HCT116 (cell line): Measurements from ENCODE around the gene RCOR1. TPM values are rescaled to one million over a fixed set of nuclear protein-coding genes. Genes with fewer than 3 reads are reported as not detected.

Experiments
- ATAC-seq: fragments of 200-7000 bp; cut with Tn5 transposase; 2 replicates; pipeline ENCODE4 v1.9.1; 2020; ENCODE audit warnings: mild to moderate bottlenecking, moderate library complexity
- BruUV-seq: library from RNA; stranded (reverse); fragments of 400-500 nt; replicated peaks from 2 replicates; lab custom pipeline; 2021; lab: Mats Ljungman, UMichigan
- CTCF ChIA-PET: fragments of 300-600 bp; sonication (Branson Sonifier 250); formaldehyde crosslinking; loops from one replicate; lab custom pipeline; 2021; ENCODE audit warnings: antibody characterized with exemption; lab: Charles Lee
- POLR2A ChIA-PET: fragments of 300-600, 350-600 bp; sonication (Branson Sonifier 250); formaldehyde crosslinking; loops from one replicate; lab custom pipeline; 2021; ENCODE audit warnings: antibody characterized with exemption; lab: Charles Lee
- RAD21 ChIA-PET, 2 experiments: fragments of 300-600 bp; sonication (Branson Sonifier 250); formaldehyde crosslinking; loops; one replicate each; lab custom pipeline; 2023; ENCODE audit warnings: low total read pairs in 2 of 2; ENCODE audit not compliant: uncharacterized antibody in 2 of 2, unreplicated experiment in 2 of 2, low non-redundant PET in 1 of 2; lab: Charles Lee
- DNase-seq: peaks from one replicate; pipeline ENCODE4 v3.0.0-alpha.2; 2010; ENCODE audit warnings: low read depth, low spot score
- H2AFZ ChIP-seq: fragments of 200-600 bp; shearing (Covaris generic), sonication (generic); 2 replicates; pipeline ENCODE4 v1.6.1; 2017; ENCODE audit warnings: low read depth, mixed run types, mixed read lengths, antibody characterized with exemption, low read length; ENCODE audit not compliant: poor library complexity, severe bottlenecking
- H3K27ac ChIP-seq: 2 replicates; pipeline ENCODE4 v1.5.1; 2012; ENCODE audit warnings: low read depth, low read length
- H3K27me3 ChIP-seq: fragments of 200-600 bp; sonication (generic); 2 replicates; pipeline ENCODE4 v1.6.1; 2016; ENCODE audit warnings: mixed run types, low read length, mixed read lengths; ENCODE audit not compliant: insufficient read depth
- H3K36me3 ChIP-seq, 2 experiments: fragments of 200-500 bp in 1 of 2; fragments of 200-600 bp in 1 of 2; sonication (Bioruptor generic) in 1 of 2; sonication (generic) in 1 of 2; 2 replicates each; pipeline versions ENCODE4 v1.5.1 to v1.6.1; 2014 to 2016; ENCODE audit warnings: low read length in 2 of 2, inconsistent platforms in 1 of 2, mixed read lengths in 1 of 2, mixed run types in 1 of 2; ENCODE audit not compliant: insufficient read depth in 2 of 2, control insufficient read depth in 1 of 2
- H3K4me1 ChIP-seq, 2 experiments: fragments of 200-600 bp in 1 of 2; sonication (generic) in 1 of 2; 2 replicates each; pipeline versions ENCODE4 v1.5.1 to v1.6.1; 2012 to 2017; ENCODE audit warnings: low read length in 2 of 2, inconsistent platforms in 1 of 2, mild to moderate bottlenecking in 1 of 2, mixed read lengths in 1 of 2, mixed run types in 1 of 2, moderate library complexity in 1 of 2; ENCODE audit not compliant: insufficient read depth in 2 of 2, control insufficient read depth in 1 of 2
- H3K4me2 ChIP-seq: fragments of 200-600 bp; sonication (generic); 2 replicates; pipeline ENCODE4 v1.6.1; 2017; ENCODE audit warnings: mixed run types, low read length, mixed read lengths
- H3K4me3 ChIP-seq, 2 experiments: fragments of 200-600 bp in 1 of 2; sonication (generic) in 1 of 2; replicated peaks in 1 of 2; 2 replicates each; pipeline ENCODE4 v1.5.1; 2011 to 2016; ENCODE audit warnings: low read length in 2 of 2, control low read depth in 1 of 2, low read depth in 1 of 2, mild to moderate bottlenecking in 1 of 2, mixed read lengths in 1 of 2, mixed run types in 1 of 2
- H3K79me2 ChIP-seq: fragments of 200-600 bp; sonication (generic); 2 replicates; pipeline ENCODE4 v1.6.1; 2017; ENCODE audit warnings: mild to moderate bottlenecking, mixed run types, low read length, moderate library complexity, mixed read lengths; ENCODE audit not compliant: insufficient read depth
- H3K9ac ChIP-seq: fragments of 200-600 bp; sonication (generic); 2 replicates; pipeline ENCODE4 v1.6.1; 2016; ENCODE audit warnings: low read length, mixed read lengths
- H3K9me2 ChIP-seq: fragments of 200-600 bp; sonication (generic), shearing (Covaris generic); 2 replicates; pipeline ENCODE4 v1.6.1; 2017; ENCODE audit warnings: mixed run types, mild to moderate bottlenecking, moderate library complexity; ENCODE audit not compliant: insufficient read depth
- H3K9me3 ChIP-seq, 2 experiments: fragments of 200-500 bp in 1 of 2; fragments of 200-600 bp in 1 of 2; sonication (Bioruptor generic) in 1 of 2; sonication (generic) in 1 of 2; 2 replicates each; pipeline ENCODE4 v1.6.1; 2014 to 2017; ENCODE audit warnings: low read length in 2 of 2, mixed read lengths in 2 of 2, inconsistent platforms in 1 of 2, low read depth in 1 of 2, mild to moderate bottlenecking in 1 of 2, mixed run types in 1 of 2, moderate library complexity in 1 of 2; ENCODE audit not compliant: control insufficient read depth in 1 of 2, insufficient read depth in 1 of 2
- H4K20me1 ChIP-seq: fragments of 200-600 bp; sonication (generic), shearing (Covaris generic); 2 replicates; pipeline ENCODE4 v1.6.1; 2017; ENCODE audit warnings: mixed run types, mild to moderate bottlenecking, moderate library complexity; ENCODE audit not compliant: insufficient read depth
- ATF3 ChIP-seq: IDR thresholded peaks from 2 replicates; pipeline ENCODE4 v1.6.1; 2012
- CBX3 ChIP-seq: IDR thresholded peaks from 2 replicates; pipeline ENCODE4 v1.6.1; 2012; ENCODE audit warnings: low read depth
- CEBPB ChIP-seq: IDR thresholded peaks from 2 replicates; pipeline ENCODE4 v1.6.1; 2012; ENCODE audit warnings: low read depth
- EGR1 ChIP-seq: IDR thresholded peaks from 2 replicates; pipeline ENCODE4 v1.6.1; 2012; ENCODE audit warnings: low read depth
- ELF1 ChIP-seq: IDR thresholded peaks from 2 replicates; pipeline ENCODE4 v1.6.1; 2012; ENCODE audit warnings: low read depth, borderline replicate concordance
- EZH2phosphoT487 ChIP-seq: fragments of 200-600 bp; IDR thresholded peaks from 2 replicates; pipeline ENCODE4 v1.6.1; 2018; ENCODE audit warnings: antibody characterized with exemption, borderline replicate concordance
- FOSL1 ChIP-seq: IDR thresholded peaks from 2 replicates; pipeline ENCODE4 v1.6.1; 2012; ENCODE audit warnings: low read depth
- JUND ChIP-seq: IDR thresholded peaks from 2 replicates; pipeline ENCODE4 v1.6.1; 2012
- POLR2A ChIP-seq: IDR thresholded peaks from 2 replicates; pipeline ENCODE4 v1.7.0; 2011; ENCODE audit warnings: borderline replicate concordance; ENCODE audit not compliant: insufficient read depth, insufficient read length; ENCODE audit errors: extremely low read depth
- POLR2AphosphoS5 ChIP-seq: IDR thresholded peaks from 2 replicates; pipeline ENCODE4 v1.6.1; 2011; ENCODE audit warnings: mild to moderate bottlenecking, low read depth, low read length, moderate library complexity
- RAD21 ChIP-seq: IDR thresholded peaks from 2 replicates; pipeline ENCODE4 v1.6.1; 2012; ENCODE audit warnings: low read depth, mild to moderate bottlenecking
- SIN3A ChIP-seq: IDR thresholded peaks from 2 replicates; pipeline ENCODE4 v1.6.1; 2012; ENCODE audit warnings: low read depth
- SP1 ChIP-seq: IDR thresholded peaks from 2 replicates; pipeline ENCODE4 v1.6.1; 2012; ENCODE audit warnings: low read depth
- SRF ChIP-seq: IDR thresholded peaks from 2 replicates; pipeline ENCODE4 v1.6.1; 2012; ENCODE audit warnings: low read depth
- YY1 ChIP-seq: IDR thresholded peaks from 2 replicates; pipeline ENCODE4 v1.6.1; 2011; ENCODE audit warnings: low read length, low read depth, moderate library complexity, mild to moderate bottlenecking; ENCODE audit not compliant: insufficient replicate concordance; ENCODE audit errors: extremely low read depth
- ZFX ChIP-seq: fragments of 450-650 bp; IDR thresholded peaks from 2 replicates; pipeline ENCODE4 v1.6.1; 2017
- intact Hi-C: fragments of 100-400 bp; cut with micrococcal nuclease; formaldehyde crosslinking; loops from 2 replicates; pipeline ENCODE4 v1.10.0; 2022
- total RNA-seq: library from RNA; stranded (reverse); gene quantifications from one replicate; pipeline ENCODE4 v1.2.1, GENCODE V29; 2021; ENCODE audit not compliant: unreplicated experiment

RCOR1 gene
- total RNA-seq, 1 experiment from 2014 or later, result 30.7 TPM

GRCh38 chr14:102729268-102729667 lies 136.8 kb downstream of the RCOR1 start:
- H3K36me3 ChIP-seq, result peaks cover 13 to 23% of the 10 kb centered on the region in 2 experiments; a peak in 3 of 4 replicates
- RAD21 ChIA-PET, result no interaction called here
- no peaks in the 10 kb centered on the region for H3K9me2 ChIP-seq
- H3K9ac ChIP-seq, result no peak overlapping the region
- no peak for DNase-seq
- H3K4me3 ChIP-seq, result no peak overlapping the region
- intact Hi-C loops, result no loop called here
- H3K79me2 ChIP-seq, result 0 out of 2 replicates have a peak, but pooled peaks cover 3% of the 10 kb centered on the region
- no peak overlapping the region for H3K4me2 ChIP-seq
- no peaks in the 10 kb centered on the region for H3K27me3 ChIP-seq
- no peaks in the 10 kb centered on the region for H4K20me1 ChIP-seq
- no peak for ATAC-seq
- no peak overlapping the region for H3K27ac ChIP-seq
- CTCF ChIA-PET, result interaction anchor here (1.2 kb wide), 1 partner anchor 35 kb away, joined by 4 read pairs; no protein-coding TSS in a partner anchor
- no peak for TF ChIP-seq ELF1
- no peak for TF ChIP-seq RAD21
- TF ChIP-seq POLR2AphosphoS5, result no peak
- TF ChIP-seq SRF, result no peak
- no peak for TF ChIP-seq FOSL1
- no peak for TF ChIP-seq EGR1
- TF ChIP-seq JUND, result no peak
- TF ChIP-seq CBX3, result no peak
- TF ChIP-seq YY1, result no peak
- TF ChIP-seq ZFX, result no peak
- no peak for TF ChIP-seq SIN3A
- no peak for TF ChIP-seq POLR2A
- TF ChIP-seq CEBPB, result no peak
- TF ChIP-seq EZH2phosphoT487, result no peak
- TF ChIP-seq ATF3, result no peak
- no peak for TF ChIP-seq SP1
- POLR2A ChIA-PET, result no interaction called here
- no peaks in the 10 kb centered on the region for H3K9me3 ChIP-seq
- no peaks in the 10 kb centered on the region for H3K4me1 ChIP-seq
- H2AFZ ChIP-seq, result no peak overlapping the region
- no TSS peak for BruUV-seq
